H1 (cell line): ENCODE results near the gene NEURL1. TPM values are rescaled to one million over a fixed set of nuclear protein-coding genes. Genes with fewer than 3 reads are reported as not detected.

ENCODE experiments used
- CTCF ChIA-PET: fragments of 300-600 bp; sonication (Branson Sonifier 250); formaldehyde crosslinking; loops from one replicate; lab custom pipeline; 2021; ENCODE audit not compliant: partially characterized antibody; lab: Charles Lee
- POLR2A ChIA-PET: fragments of 300-600 bp; sonication (Branson Sonifier 250); formaldehyde crosslinking; loops from one replicate; lab custom pipeline; 2021; ENCODE audit warnings: inconsistent platforms; ENCODE audit not compliant: partially characterized antibody; lab: Charles Lee
- DNase-seq, 2 experiments: peaks; one replicate each; pipeline versions ENCODE4 v3.0.0 to v3.0.0-alpha.2; 2010 to 2022; ENCODE audit warnings: low spot score in 2 of 2, low read depth in 1 of 2, mixed read lengths in 1 of 2
- FAIRE-seq: peaks from 2 replicates; lab custom pipeline; 2011; peaks lifted over from hg19 to GRCh38; lab: Jason Lieb, UNC
- H2AFZ ChIP-seq: 2 replicates; pipeline ENCODE4 v1.8.1; 2012; ENCODE audit warnings: low read length, inconsistent platforms
- H2AK5ac ChIP-seq: 2 replicates; pipeline ENCODE4 v1.6.1; 2013; ENCODE audit warnings: low read depth, low read length
- H2BK120ac ChIP-seq: replicated peaks from 2 replicates; pipeline ENCODE3; 2013; ENCODE audit warnings: low read depth, low read length, inconsistent platforms
- H2BK12ac ChIP-seq: 2 replicates; pipeline ENCODE4 v1.6.1; 2013; ENCODE audit warnings: low read depth, low read length
- H2BK15ac ChIP-seq: 2 replicates; pipeline ENCODE4 v1.6.1; 2013; ENCODE audit warnings: low read length
- H2BK20ac ChIP-seq: 2 replicates; pipeline ENCODE4 v1.6.1; 2013; ENCODE audit warnings: low read length
- H2BK5ac ChIP-seq: 2 replicates; pipeline ENCODE4 v1.6.1; 2013; ENCODE audit warnings: low read depth, low read length
- H3K14ac ChIP-seq: 2 replicates; pipeline ENCODE4 v1.6.1; 2013; ENCODE audit warnings: inconsistent platforms; ENCODE audit not compliant: insufficient read length
- H3K18ac ChIP-seq: 2 replicates; pipeline ENCODE4 v1.6.1; 2013; ENCODE audit warnings: low read length; ENCODE audit errors: extremely low read depth
- H3K23ac ChIP-seq: 2 replicates; pipeline ENCODE4 v1.6.1; 2013; ENCODE audit warnings: inconsistent platforms; ENCODE audit not compliant: insufficient read length
- H3K23me2 ChIP-seq: 2 replicates; pipeline ENCODE4 v1.6.1; 2013; ENCODE audit warnings: low read depth, low read length
- H3K27ac ChIP-seq: 2 replicates; pipeline ENCODE4 v1.6.1; 2011; ENCODE audit warnings: low read depth, low read length, inconsistent platforms
- H3K27me3 ChIP-seq, 4 experiments: replicated peaks in 1 of 4; 1 replicate in 1 of 4; 2 replicates in 3 of 4; pipeline versions ENCODE4 v1.6.1 to v1.8.1; 2011 to 2013; ENCODE audit warnings: low read length in 3 of 4, mild to moderate bottlenecking in 3 of 4, inconsistent platforms in 2 of 4, mixed read lengths in 2 of 4, moderate library complexity in 1 of 4; ENCODE audit not compliant: control insufficient read depth in 3 of 4, insufficient read depth in 3 of 4; ENCODE audit errors: extremely low read depth in 1 of 4
- H3K36me3 ChIP-seq, 4 experiments: 2 replicates each; pipeline versions ENCODE4 v1.6.1 to v1.8.1; 2011 to 2013; ENCODE audit warnings: mild to moderate bottlenecking in 4 of 4, low read length in 3 of 4, moderate library complexity in 2 of 4, control low read depth in 1 of 4, inconsistent platforms in 1 of 4; ENCODE audit not compliant: insufficient read depth in 4 of 4, control insufficient read depth in 2 of 4
- H3K4ac ChIP-seq: replicated peaks from 2 replicates; pipeline ENCODE3; 2013; ENCODE audit warnings: low read length, low read depth, mixed read lengths, inconsistent platforms; ENCODE audit not compliant: insufficient read length
- H3K4me1 ChIP-seq, 4 experiments: replicated peaks in 1 of 4; 1 replicate in 1 of 4; 2 replicates in 3 of 4; pipeline versions ENCODE4 v1.6.1 to v1.8.1; 2011 to 2013; ENCODE audit warnings: low read length in 3 of 4, inconsistent platforms in 2 of 4, mixed read lengths in 1 of 4; ENCODE audit not compliant: insufficient read depth in 4 of 4, control insufficient read depth in 3 of 4
- H3K4me2 ChIP-seq, 2 experiments: 2 replicates each; pipeline versions ENCODE4 v1.6.1 to v1.8.1; 2011 to 2013; ENCODE audit warnings: low read depth in 2 of 2, low read length in 2 of 2, control low read depth in 1 of 2, inconsistent platforms in 1 of 2, mild to moderate bottlenecking in 1 of 2; ENCODE audit not compliant: insufficient read depth in 1 of 2
- H3K4me3 ChIP-seq, 4 experiments: fragments of 200-600, 300-600 bp in 1 of 4; sonication (generic), shearing (Covaris generic), sonication (Bioruptor Twin) in 1 of 4; 2 replicates each; pipeline versions ENCODE4 v1.5.1 to v1.8.1; 2011 to 2016; ENCODE audit warnings: low read length in 4 of 4, low read depth in 3 of 4, control low read depth in 2 of 4, inconsistent platforms in 2 of 4, mild to moderate bottlenecking in 2 of 4, mixed read lengths in 1 of 4, moderate library complexity in 1 of 4; ENCODE audit not compliant: insufficient read depth in 2 of 4; ENCODE audit errors: extremely low read depth in 1 of 4
- H3K56ac ChIP-seq: replicated peaks from 2 replicates; pipeline ENCODE3; 2013; ENCODE audit warnings: low read depth, mild to moderate bottlenecking, mixed read lengths, low read length, inconsistent platforms; ENCODE audit not compliant: insufficient read length
- H3K79me1 ChIP-seq: 2 replicates; pipeline ENCODE4 v1.6.1; 2013; ENCODE audit warnings: low read depth, low read length, control low read depth
- H3K79me2 ChIP-seq, 2 experiments: 2 replicates each; pipeline versions ENCODE4 v1.6.1 to v1.8.1; 2012 to 2013; ENCODE audit warnings: low read length in 2 of 2, mild to moderate bottlenecking in 2 of 2, inconsistent platforms in 1 of 2; ENCODE audit not compliant: insufficient read depth in 2 of 2, control insufficient read depth in 1 of 2
- H3K9ac ChIP-seq, 4 experiments: replicated peaks in 1 of 4; 1 replicate in 1 of 4; 2 replicates in 3 of 4; pipeline versions ENCODE4 v1.6.1 to v1.8.1; 2011 to 2013; ENCODE audit warnings: low read depth in 3 of 4, low read length in 3 of 4, control low read depth in 2 of 4, mild to moderate bottlenecking in 2 of 4, moderate library complexity in 2 of 4, inconsistent platforms in 1 of 4; ENCODE audit errors: extremely low read depth in 1 of 4
- H3K9me3 ChIP-seq, 2 experiments: 2 replicates each; pipeline versions ENCODE4 v1.6.1 to v1.8.1; 2012 to 2013; ENCODE audit warnings: mild to moderate bottlenecking in 2 of 2, moderate library complexity in 2 of 2, control low read depth in 1 of 2, inconsistent platforms in 1 of 2, low read depth in 1 of 2, low read length in 1 of 2, mixed read lengths in 1 of 2; ENCODE audit not compliant: insufficient read depth in 2 of 2
- H4K20me1 ChIP-seq, 2 experiments: replicated peaks in 1 of 2; 2 replicates each; pipeline versions ENCODE3 to v1.8.1; 2011 to 2013; ENCODE audit warnings: inconsistent platforms in 2 of 2, low read length in 2 of 2, mild to moderate bottlenecking in 1 of 2; ENCODE audit not compliant: insufficient read depth in 2 of 2, control insufficient read depth in 1 of 2
- H4K5ac ChIP-seq: 2 replicates; pipeline ENCODE4 v1.6.1; 2013; ENCODE audit warnings: low read length, low read depth, mixed read lengths, inconsistent platforms; ENCODE audit not compliant: insufficient read length
- H4K8ac ChIP-seq: 2 replicates; pipeline ENCODE4 v1.8.0; 2013; ENCODE audit warnings: mild to moderate bottlenecking, moderate library complexity, low read length, inconsistent platforms; ENCODE audit not compliant: insufficient read depth; ENCODE audit errors: extremely low read depth
- H4K91ac ChIP-seq: replicated peaks from 2 replicates; pipeline ENCODE3; 2013; ENCODE audit warnings: low read length, mixed read lengths, inconsistent platforms; ENCODE audit not compliant: insufficient read length
- MAFK ChIP-seq: IDR thresholded peaks from 2 replicates; pipeline ENCODE4 v1.6.1; 2012; ENCODE audit warnings: low read depth, mild to moderate bottlenecking, improper control_type of control experiment, low read length
- SIN3A ChIP-seq, 2 experiments: IDR thresholded peaks in 1 of 2; conservative IDR thresholded peaks in 1 of 2; 2 replicates each; pipeline ENCODE4 v1.6.1; 2011 to 2012; ENCODE audit warnings: low read length in 2 of 2, improper control_type of control experiment in 1 of 2, low read depth in 1 of 2, mild to moderate bottlenecking in 1 of 2
- WGBS, 2 experiments: shearing (Covaris generic) in 1 of 2; methylation state at CpG; one replicate each; pipeline versions ENCODE4 v1.1.6 to v1.1.7; 2013 to 2015; ENCODE audit warnings: low lambda C conversion rate in 2 of 2, mixed read lengths in 2 of 2, inconsistent platforms in 1 of 2, low coverage in 1 of 2, missing lambda C conversion rate in 1 of 2; ENCODE audit not compliant: insufficient replicate concordance in 2 of 2, insufficient coverage in 1 of 2, insufficient read length in 1 of 2; ENCODE audit errors: extremely low coverage in 1 of 2, missing lambda C conversion rate in 1 of 2; 5-methylcytosine and 5-hydroxymethylcytosine counted together
- polyA plus RNA-seq, 7 experiments: library from polyadenylated mRNA; depleted of rRNA in 3 of 7; stranded (reverse) in 5 of 7; unstranded in 2 of 7; fragments of >200 nt in 5 of 7; fragments of 200-250 nt in 2 of 7; gene quantifications; 1 replicate in 5 of 7; 2 replicates in 1 of 7; 4 replicates in 1 of 7; pipeline versions ENCODE4 v1.2.1 to v1.2.3, GENCODE V29; 2011 to 2013; ENCODE audit warnings: missing spikeins in 2 of 7, mixed read lengths in 2 of 7
- total RNA-seq: library from RNA; stranded (reverse); fragmentation: NEBNext Ultra II Directional; extraction: Animal tissue kit (Norgen Biotek cat#: 25700); gene quantifications from 2 replicates; pipeline ENCODE4 v1.2.1, GENCODE V29; 2021
- TF ChIP-seq, protein P1 (sequence below): IDR thresholded peaks from 2 replicates; pipeline ENCODE4 v1.6.1; 2012; ENCODE audit warnings: inconsistent platforms

The NEURL1 gene
- total and polyA plus RNA-seq, 2 of the 8 experiments (the other 6 are each of a cell fraction or from before 2014, with no cell fraction given), result 0.54 to 0.58 TPM

DNA sequence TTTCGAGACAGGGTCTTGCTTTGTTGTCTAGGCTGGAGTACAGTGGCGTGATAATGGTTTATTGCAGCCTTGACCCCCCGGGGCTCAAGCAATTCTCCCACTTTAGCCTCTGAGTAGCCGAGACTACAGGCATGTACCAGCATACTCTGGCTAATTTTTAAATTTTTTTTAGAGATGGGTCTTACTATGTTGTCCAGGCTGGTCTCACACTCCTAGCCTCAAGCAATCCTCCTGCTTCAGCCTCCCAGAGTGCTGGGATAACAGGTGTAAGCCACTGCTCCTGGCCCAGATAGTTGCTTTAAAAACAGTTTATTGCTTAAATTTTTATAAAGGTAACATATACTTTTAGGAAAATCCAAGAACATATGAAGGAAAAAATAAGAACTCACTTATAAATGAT lies 26.3 kb downstream of the NEURL1 start:
- no peak overlapping the region for H2BK20ac ChIP-seq
- H3K14ac ChIP-seq, result no peak overlapping the region
- H4K20me1 ChIP-seq, result no peaks in the 10 kb centered on the region
- no peak overlapping the region for H3K56ac ChIP-seq
- H3K4ac ChIP-seq, result no peak overlapping the region
- no peak overlapping the region for H4K5ac ChIP-seq
- no peak overlapping the region for H4K8ac ChIP-seq
- no peak overlapping the region for H2AFZ ChIP-seq
- H3K23me2 ChIP-seq, result no peaks in the 10 kb centered on the region; the same call in 1 of the 2 replicates
- no peak for DNase-seq
- no peaks in the 10 kb centered on the region for H3K4me1 ChIP-seq
- no peak overlapping the region for H2AK5ac ChIP-seq
- no peaks in the 10 kb centered on the region for H3K9me3 ChIP-seq
- no peak overlapping the region for H3K18ac ChIP-seq
- FAIRE-seq, result no peak
- H3K9ac ChIP-seq, result no peak overlapping the region
- H2BK5ac ChIP-seq, result no peak overlapping the region
- no peaks in the 10 kb centered on the region for H3K36me3 ChIP-seq
- TF ChIP-seq SIN3A (conservative IDR thresholded peaks at IDR 0.05 in 1 of 2, IDR thresholded peaks at IDR 0.05 in 1 of 2; ENCODE audit: low read depth in 1 of 2, low read length in 2 of 2), result no peak
- TF ChIP-seq, protein P1, sequence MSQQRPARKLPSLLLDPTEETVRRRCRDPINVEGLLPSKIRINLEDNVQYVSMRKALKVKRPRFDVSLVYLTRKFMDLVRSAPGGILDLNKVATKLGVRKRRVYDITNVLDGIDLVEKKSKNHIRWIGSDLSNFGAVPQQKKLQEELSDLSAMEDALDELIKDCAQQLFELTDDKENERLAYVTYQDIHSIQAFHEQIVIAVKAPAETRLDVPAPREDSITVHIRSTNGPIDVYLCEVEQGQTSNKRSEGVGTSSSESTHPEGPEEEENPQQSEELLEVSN, result no peak
- TF ChIP-seq MAFK, result no peak
- H3K4me2 ChIP-seq, result no peak overlapping the region
- no peak overlapping the region for H2BK15ac ChIP-seq
- ChIA-PET POLR2A (no interaction called here), CTCF (no interaction called here)
- H3K27ac ChIP-seq, result no peak overlapping the region
- H3K23ac ChIP-seq, result no peak overlapping the region
- 73% methylated on average over 3 of the region's 4 CpGs; no CpG with 5 or more reads in 1 of the 2 experiments for WGBS, 2 experiments
- H4K91ac ChIP-seq, result no peak overlapping the region
- H3K79me2 ChIP-seq, result no peaks in the 10 kb centered on the region
- no peak overlapping the region for H3K4me3 ChIP-seq
- H2BK12ac ChIP-seq, result no peak overlapping the region
- H2BK120ac ChIP-seq, result no peak overlapping the region
- no peaks in the 10 kb centered on the region for H3K79me1 ChIP-seq
- no peaks in the 10 kb centered on the region; a peak in 1 of 7 replicates for H3K27me3 ChIP-seq
